Liver (tissue), 9 donors: ENCODE data around the gene FRMD4A. TPM values are rescaled to one million over a fixed set of nuclear protein-coding genes. Genes with fewer than 3 reads are reported as not detected.

Source experiments
- DNase-seq: peaks from one replicate; pipeline ENCODE4 v3.0.0-alpha.2; 2017; ENCODE audit warnings: low spot score
- H3K27ac ChIP-seq, 2 donors: one replicate each; pipeline ENCODE4 v1.7.0; 2013; ENCODE audit warnings: inconsistent platforms in 2 of 2, low read length in 2 of 2, control low read depth in 1 of 2, low read depth in 1 of 2, mild to moderate bottlenecking in 1 of 2
- H3K27me3 ChIP-seq, 4 donors: one replicate each; pipeline versions ENCODE4 v1.6.1 to v1.7.0; 2013; ENCODE audit warnings: low read length in 3 of 4, inconsistent platforms in 1 of 4, mild to moderate bottlenecking in 1 of 4, moderate library complexity in 1 of 4; ENCODE audit not compliant: control insufficient read depth in 4 of 4, insufficient read depth in 4 of 4
- H3K36me3 ChIP-seq, 4 donors: one replicate each; pipeline versions ENCODE4 v1.6.1 to v1.7.0; 2013; ENCODE audit warnings: low read length in 3 of 4, mild to moderate bottlenecking in 3 of 4, low read depth in 1 of 4, moderate library complexity in 1 of 4; ENCODE audit not compliant: control insufficient read depth in 4 of 4, insufficient read depth in 3 of 4
- H3K4me1 ChIP-seq, 4 donors: one replicate each; pipeline versions ENCODE4 v1.6.1 to v1.7.0; 2013; ENCODE audit warnings: low read length in 3 of 4, mild to moderate bottlenecking in 3 of 4, moderate library complexity in 1 of 4; ENCODE audit not compliant: control insufficient read depth in 4 of 4, insufficient read depth in 4 of 4
- H3K4me3 ChIP-seq, 3 donors: one replicate each; pipeline versions ENCODE4 v1.6.1 to v1.7.0; 2013; ENCODE audit warnings: low read length in 3 of 3, control low read depth in 1 of 3, low read depth in 1 of 3, mild to moderate bottlenecking in 1 of 3
- H3K9ac ChIP-seq, 2 donors: one replicate each; pipeline ENCODE4 v1.7.0; 2013; ENCODE audit warnings: low read length in 2 of 2, mild to moderate bottlenecking in 2 of 2, moderate library complexity in 2 of 2, control low read depth in 1 of 2, low read depth in 1 of 2
- H3K9me3 ChIP-seq, 4 donors: one replicate each; pipeline versions ENCODE4 v1.6.1 to v1.7.0; 2013; ENCODE audit warnings: low read length in 3 of 4; ENCODE audit not compliant: control insufficient read depth in 4 of 4
- ATF3 ChIP-seq: IDR thresholded peaks from 2 replicates; pipeline ENCODE4 v1.6.1; 2016; ENCODE audit warnings: antibody characterized with exemption
- CTCF ChIP-seq: fragments of 150-350 bp; IDR thresholded peaks from 2 replicates; pipeline ENCODE4 v1.5.1; 2017; ENCODE audit warnings: improper control_type of control experiment, low read depth, low read length; ENCODE audit not compliant: missing input control
- EGR1 ChIP-seq, 2 donors: IDR thresholded peaks; 2 replicates each; pipeline ENCODE4 v1.6.1; 2016 to 2018; ENCODE audit warnings: antibody characterized with exemption in 2 of 2, low read depth in 2 of 2
- FOXA1 ChIP-seq: IDR thresholded peaks from 2 replicates; pipeline ENCODE4 v1.6.1; 2016; ENCODE audit warnings: antibody characterized with exemption
- FOXA2 ChIP-seq: IDR thresholded peaks from 2 replicates; pipeline ENCODE4 v1.6.1; 2016; ENCODE audit warnings: antibody characterized with exemption
- GABPA ChIP-seq, 2 donors: IDR thresholded peaks in 1 of 2; conservative IDR thresholded peaks in 1 of 2; 2 replicates each; pipeline ENCODE4 v1.6.1; 2016; ENCODE audit warnings: antibody characterized with exemption in 2 of 2, mild to moderate bottlenecking in 1 of 2, moderate library complexity in 1 of 2
- HNF4A ChIP-seq, 2 donors: conservative IDR thresholded peaks; 2 replicates each; pipeline ENCODE4 v1.6.1; 2016; ENCODE audit warnings: antibody characterized with exemption in 2 of 2, mild to moderate bottlenecking in 2 of 2
- HNF4G ChIP-seq: IDR thresholded peaks from 2 replicates; pipeline ENCODE4 v1.6.1; 2016; ENCODE audit warnings: antibody characterized with exemption
- JUND ChIP-seq, 2 donors: IDR thresholded peaks; 2 replicates each; pipeline ENCODE4 v1.6.1; 2016; ENCODE audit warnings: antibody characterized with exemption in 2 of 2
- NR2F2 ChIP-seq: IDR thresholded peaks from 2 replicates; pipeline ENCODE4 v1.6.1; 2016; ENCODE audit warnings: antibody characterized with exemption
- RAD21 ChIP-seq, 2 donors: IDR thresholded peaks; 2 replicates each; pipeline ENCODE4 v1.6.1; 2016; ENCODE audit warnings: antibody characterized with exemption in 2 of 2, mild to moderate bottlenecking in 2 of 2
- RXRA ChIP-seq, 2 donors: IDR thresholded peaks; 2 replicates each; pipeline ENCODE4 v1.6.1; 2017 to 2018; ENCODE audit warnings: antibody characterized with exemption in 2 of 2, mild to moderate bottlenecking in 1 of 2
- SP1 ChIP-seq: IDR thresholded peaks from 2 replicates; pipeline ENCODE4 v1.6.1; 2018; ENCODE audit warnings: antibody characterized with exemption, mild to moderate bottlenecking
- TAF1 ChIP-seq: conservative IDR thresholded peaks from 2 replicates; pipeline ENCODE4 v1.6.1; 2016; ENCODE audit warnings: antibody characterized with exemption, mild to moderate bottlenecking
- YY1 ChIP-seq: IDR thresholded peaks from 2 replicates; pipeline ENCODE4 v1.6.1; 2016; ENCODE audit warnings: antibody characterized with exemption, mild to moderate bottlenecking
- WGBS: extraction: QIAGEN DNeasy Blood & Tissue Kit; methylation state at CpG from one replicate; pipeline ENCODE4 v1.1.7; 2013; 5-methylcytosine and 5-hydroxymethylcytosine counted together
- polyA plus RNA-seq, 2 donors: library from polyadenylated mRNA; stranded (reverse) in 1 of 2; unstranded in 1 of 2; fragments of 200-250 nt in 1 of 2; fragments of >200 nt in 1 of 2; fragmentation: Nextera tagmentation in 1 of 2; extraction: Ambion mirVana in 1 of 2; gene quantifications; one replicate each; pipeline versions ENCODE4 v1.2.1 to v1.2.3, GENCODE V29; 2013 to 2015
- total RNA-seq, 2 donors: library from RNA; depleted of rRNA; stranded (reverse); fragments of >200 nt; gene quantifications; one replicate each; pipeline ENCODE4 v1.2.3, GENCODE V29; 2014
- TF ChIP-seq, protein P1 (sequence below): IDR thresholded peaks from 2 replicates; pipeline ENCODE4 v1.6.1; 2016; ENCODE audit warnings: antibody characterized with exemption
- TF ChIP-seq, protein P2 (sequence below): IDR thresholded peaks from 2 replicates; pipeline ENCODE4 v1.6.1; 2016; ENCODE audit warnings: antibody characterized with exemption, mild to moderate bottlenecking
- TF ChIP-seq, protein P3 (sequence below): IDR thresholded peaks from 2 replicates; pipeline ENCODE4 v1.6.1; 2016; ENCODE audit warnings: antibody characterized with exemption
- donor health status: healthy.
- donor health status: healthy.
- donor health status: healthy.
- donor health status: healthy.
- donor health status: healthy.

The FRMD4A gene
- total and polyA plus RNA-seq, 4 donors = 8.2 to 34.3 (median 13.1) TPM

GRCh38 chr10:14172336-14172950, 158.3 kb downstream of the FRMD4A start:
- DNase-seq = no peak
- no peaks in the 10 kb centered on the region for H3K4me1 ChIP-seq
- no peaks in the 10 kb centered on the region for H3K9me3 ChIP-seq
- no peak overlapping the region for H3K27ac ChIP-seq
- peaks cover 0 to 25% (median 0%) of the 10 kb centered on the region in 4 donors for H3K27me3 ChIP-seq
- H3K9ac ChIP-seq = no peak overlapping the region
- no peak overlapping the region for H3K4me3 ChIP-seq
- TF ChIP-seq YY1 = no peak
- TF ChIP-seq FOXA2 = no peak
- no peak for TF ChIP-seq HNF4A (conservative IDR thresholded peaks at IDR 0.05)
- TF ChIP-seq, protein P1, sequence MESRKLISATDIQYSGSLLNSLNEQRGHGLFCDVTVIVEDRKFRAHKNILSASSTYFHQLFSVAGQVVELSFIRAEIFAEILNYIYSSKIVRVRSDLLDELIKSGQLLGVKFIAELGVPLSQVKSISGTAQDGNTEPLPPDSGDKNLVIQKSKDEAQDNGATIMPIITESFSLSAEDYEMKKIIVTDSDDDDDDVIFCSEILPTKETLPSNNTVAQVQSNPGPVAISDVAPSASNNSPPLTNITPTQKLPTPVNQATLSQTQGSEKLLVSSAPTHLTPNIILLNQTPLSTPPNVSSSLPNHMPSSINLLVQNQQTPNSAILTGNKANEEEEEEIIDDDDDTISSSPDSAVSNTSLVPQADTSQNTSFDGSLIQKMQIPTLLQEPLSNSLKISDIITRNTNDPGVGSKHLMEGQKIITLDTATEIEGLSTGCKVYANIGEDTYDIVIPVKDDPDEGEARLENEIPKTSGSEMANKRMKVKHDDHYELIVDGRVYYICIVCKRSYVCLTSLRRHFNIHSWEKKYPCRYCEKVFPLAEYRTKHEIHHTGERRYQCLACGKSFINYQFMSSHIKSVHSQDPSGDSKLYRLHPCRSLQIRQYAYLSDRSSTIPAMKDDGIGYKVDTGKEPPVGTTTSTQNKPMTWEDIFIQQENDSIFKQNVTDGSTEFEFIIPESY = no peak
- no peak for TF ChIP-seq RXRA (IDR thresholded peaks at IDR 0.05)
- TF ChIP-seq HNF4G = no peak
- no peak for TF ChIP-seq RAD21 (IDR thresholded peaks at IDR 0.05)
- TF ChIP-seq ATF3 = no peak
- no peak for TF ChIP-seq SP1
- TF ChIP-seq GABPA (IDR thresholded peaks at IDR 0.05 in 1 of 2, conservative IDR thresholded peaks at IDR 0.05 in 1 of 2) = no peak
- TF ChIP-seq FOXA1 = no peak
- TF ChIP-seq JUND (IDR thresholded peaks at IDR 0.05) = no peak
- TF ChIP-seq CTCF = no peak
- TF ChIP-seq, protein P2, sequence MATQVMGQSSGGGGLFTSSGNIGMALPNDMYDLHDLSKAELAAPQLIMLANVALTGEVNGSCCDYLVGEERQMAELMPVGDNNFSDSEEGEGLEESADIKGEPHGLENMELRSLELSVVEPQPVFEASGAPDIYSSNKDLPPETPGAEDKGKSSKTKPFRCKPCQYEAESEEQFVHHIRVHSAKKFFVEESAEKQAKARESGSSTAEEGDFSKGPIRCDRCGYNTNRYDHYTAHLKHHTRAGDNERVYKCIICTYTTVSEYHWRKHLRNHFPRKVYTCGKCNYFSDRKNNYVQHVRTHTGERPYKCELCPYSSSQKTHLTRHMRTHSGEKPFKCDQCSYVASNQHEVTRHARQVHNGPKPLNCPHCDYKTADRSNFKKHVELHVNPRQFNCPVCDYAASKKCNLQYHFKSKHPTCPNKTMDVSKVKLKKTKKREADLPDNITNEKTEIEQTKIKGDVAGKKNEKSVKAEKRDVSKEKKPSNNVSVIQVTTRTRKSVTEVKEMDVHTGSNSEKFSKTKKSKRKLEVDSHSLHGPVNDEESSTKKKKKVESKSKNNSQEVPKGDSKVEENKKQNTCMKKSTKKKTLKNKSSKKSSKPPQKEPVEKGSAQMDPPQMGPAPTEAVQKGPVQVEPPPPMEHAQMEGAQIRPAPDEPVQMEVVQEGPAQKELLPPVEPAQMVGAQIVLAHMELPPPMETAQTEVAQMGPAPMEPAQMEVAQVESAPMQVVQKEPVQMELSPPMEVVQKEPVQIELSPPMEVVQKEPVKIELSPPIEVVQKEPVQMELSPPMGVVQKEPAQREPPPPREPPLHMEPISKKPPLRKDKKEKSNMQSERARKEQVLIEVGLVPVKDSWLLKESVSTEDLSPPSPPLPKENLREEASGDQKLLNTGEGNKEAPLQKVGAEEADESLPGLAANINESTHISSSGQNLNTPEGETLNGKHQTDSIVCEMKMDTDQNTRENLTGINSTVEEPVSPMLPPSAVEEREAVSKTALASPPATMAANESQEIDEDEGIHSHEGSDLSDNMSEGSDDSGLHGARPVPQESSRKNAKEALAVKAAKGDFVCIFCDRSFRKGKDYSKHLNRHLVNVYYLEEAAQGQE = no peak
- TF ChIP-seq, protein P3, sequence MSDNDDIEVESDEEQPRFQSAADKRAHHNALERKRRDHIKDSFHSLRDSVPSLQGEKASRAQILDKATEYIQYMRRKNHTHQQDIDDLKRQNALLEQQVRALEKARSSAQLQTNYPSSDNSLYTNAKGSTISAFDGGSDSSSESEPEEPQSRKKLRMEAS = no peak
- TF ChIP-seq TAF1 = no peak
- TF ChIP-seq NR2F2 = no peak
- TF ChIP-seq EGR1 (IDR thresholded peaks at IDR 0.05; ENCODE audit: low read depth in 2 of 2) = no peak
- no peaks in the 10 kb centered on the region for H3K36me3 ChIP-seq
- WGBS = 80% methylated on average over 13 of the region's 13 CpGs
